HCT116 (cell line): ENCODE results near the gene CYP2D6. TPM values are rescaled to one million over a fixed set of nuclear protein-coding genes. Genes with fewer than 3 reads are reported as not detected.

Source experiments
- ATAC-seq: fragments of 200-7000 bp; cut with Tn5 transposase; 2 replicates; pipeline ENCODE4 v1.9.1; 2020; ENCODE audit warnings: mild to moderate bottlenecking, moderate library complexity
- BruUV-seq: library from RNA; stranded (reverse); fragments of 400-500 nt; replicated peaks from 2 replicates; lab custom pipeline; 2021; lab: Mats Ljungman, UMichigan
- CTCF ChIA-PET: fragments of 300-600 bp; sonication (Branson Sonifier 250); formaldehyde crosslinking; loops from one replicate; lab custom pipeline; 2021; ENCODE audit warnings: antibody characterized with exemption; lab: Charles Lee
- POLR2A ChIA-PET: fragments of 300-600, 350-600 bp; sonication (Branson Sonifier 250); formaldehyde crosslinking; loops from one replicate; lab custom pipeline; 2021; ENCODE audit warnings: antibody characterized with exemption; lab: Charles Lee
- RAD21 ChIA-PET, 2 experiments: fragments of 300-600 bp; sonication (Branson Sonifier 250); formaldehyde crosslinking; loops; one replicate each; lab custom pipeline; 2023; ENCODE audit warnings: low total read pairs in 2 of 2; ENCODE audit not compliant: uncharacterized antibody in 2 of 2, unreplicated experiment in 2 of 2, low non-redundant PET in 1 of 2; lab: Charles Lee
- DNase-seq: peaks from one replicate; pipeline ENCODE4 v3.0.0-alpha.2; 2010; ENCODE audit warnings: low read depth, low spot score
- H2AFZ ChIP-seq: fragments of 200-600 bp; shearing (Covaris generic), sonication (generic); 2 replicates; pipeline ENCODE4 v1.6.1; 2017; ENCODE audit warnings: low read depth, mixed run types, mixed read lengths, antibody characterized with exemption, low read length; ENCODE audit not compliant: poor library complexity, severe bottlenecking
- H3K27ac ChIP-seq: 2 replicates; pipeline ENCODE4 v1.5.1; 2012; ENCODE audit warnings: low read depth, low read length
- H3K27me3 ChIP-seq: fragments of 200-600 bp; sonication (generic); 2 replicates; pipeline ENCODE4 v1.6.1; 2016; ENCODE audit warnings: mixed run types, low read length, mixed read lengths; ENCODE audit not compliant: insufficient read depth
- H3K36me3 ChIP-seq, 2 experiments: fragments of 200-500 bp in 1 of 2; fragments of 200-600 bp in 1 of 2; sonication (Bioruptor generic) in 1 of 2; sonication (generic) in 1 of 2; 2 replicates each; pipeline versions ENCODE4 v1.5.1 to v1.6.1; 2014 to 2016; ENCODE audit warnings: low read length in 2 of 2, inconsistent platforms in 1 of 2, mixed read lengths in 1 of 2, mixed run types in 1 of 2; ENCODE audit not compliant: insufficient read depth in 2 of 2, control insufficient read depth in 1 of 2
- H3K4me1 ChIP-seq, 2 experiments: fragments of 200-600 bp in 1 of 2; sonication (generic) in 1 of 2; 2 replicates each; pipeline versions ENCODE4 v1.5.1 to v1.6.1; 2012 to 2017; ENCODE audit warnings: low read length in 2 of 2, inconsistent platforms in 1 of 2, mild to moderate bottlenecking in 1 of 2, mixed read lengths in 1 of 2, mixed run types in 1 of 2, moderate library complexity in 1 of 2; ENCODE audit not compliant: insufficient read depth in 2 of 2, control insufficient read depth in 1 of 2
- H3K4me2 ChIP-seq: fragments of 200-600 bp; sonication (generic); 2 replicates; pipeline ENCODE4 v1.6.1; 2017; ENCODE audit warnings: mixed run types, low read length, mixed read lengths
- H3K4me3 ChIP-seq, 2 experiments: fragments of 200-600 bp in 1 of 2; sonication (generic) in 1 of 2; replicated peaks in 1 of 2; 2 replicates each; pipeline ENCODE4 v1.5.1; 2011 to 2016; ENCODE audit warnings: low read length in 2 of 2, control low read depth in 1 of 2, low read depth in 1 of 2, mild to moderate bottlenecking in 1 of 2, mixed read lengths in 1 of 2, mixed run types in 1 of 2
- H3K79me2 ChIP-seq: fragments of 200-600 bp; sonication (generic); 2 replicates; pipeline ENCODE4 v1.6.1; 2017; ENCODE audit warnings: mild to moderate bottlenecking, mixed run types, low read length, moderate library complexity, mixed read lengths; ENCODE audit not compliant: insufficient read depth
- H3K9ac ChIP-seq: fragments of 200-600 bp; sonication (generic); 2 replicates; pipeline ENCODE4 v1.6.1; 2016; ENCODE audit warnings: low read length, mixed read lengths
- H3K9me2 ChIP-seq: fragments of 200-600 bp; sonication (generic), shearing (Covaris generic); 2 replicates; pipeline ENCODE4 v1.6.1; 2017; ENCODE audit warnings: mixed run types, mild to moderate bottlenecking, moderate library complexity; ENCODE audit not compliant: insufficient read depth
- H3K9me3 ChIP-seq, 2 experiments: fragments of 200-500 bp in 1 of 2; fragments of 200-600 bp in 1 of 2; sonication (Bioruptor generic) in 1 of 2; sonication (generic) in 1 of 2; 2 replicates each; pipeline ENCODE4 v1.6.1; 2014 to 2017; ENCODE audit warnings: low read length in 2 of 2, mixed read lengths in 2 of 2, inconsistent platforms in 1 of 2, low read depth in 1 of 2, mild to moderate bottlenecking in 1 of 2, mixed run types in 1 of 2, moderate library complexity in 1 of 2; ENCODE audit not compliant: control insufficient read depth in 1 of 2, insufficient read depth in 1 of 2
- H4K20me1 ChIP-seq: fragments of 200-600 bp; sonication (generic), shearing (Covaris generic); 2 replicates; pipeline ENCODE4 v1.6.1; 2017; ENCODE audit warnings: mixed run types, mild to moderate bottlenecking, moderate library complexity; ENCODE audit not compliant: insufficient read depth
- FOSL1 ChIP-seq: IDR thresholded peaks from 2 replicates; pipeline ENCODE4 v1.6.1; 2012; ENCODE audit warnings: low read depth
- JUND ChIP-seq: IDR thresholded peaks from 2 replicates; pipeline ENCODE4 v1.6.1; 2012
- POLR2A ChIP-seq: IDR thresholded peaks from 2 replicates; pipeline ENCODE4 v1.7.0; 2011; ENCODE audit warnings: borderline replicate concordance; ENCODE audit not compliant: insufficient read depth, insufficient read length; ENCODE audit errors: extremely low read depth
- POLR2AphosphoS5 ChIP-seq: IDR thresholded peaks from 2 replicates; pipeline ENCODE4 v1.6.1; 2011; ENCODE audit warnings: mild to moderate bottlenecking, low read depth, low read length, moderate library complexity
- intact Hi-C: fragments of 100-400 bp; cut with micrococcal nuclease; formaldehyde crosslinking; loops from 2 replicates; pipeline ENCODE4 v1.10.0; 2022
- total RNA-seq: library from RNA; stranded (reverse); gene quantifications from one replicate; pipeline ENCODE4 v1.2.1, GENCODE V29; 2021; ENCODE audit not compliant: unreplicated experiment
- TF ChIP-seq, protein P1 (sequence below): IDR thresholded peaks from 2 replicates; pipeline ENCODE4 v1.6.1; 2012

CYP2D6 gene
- total RNA-seq, 1 experiment from 2014 or later = 1.9 TPM

DNA sequence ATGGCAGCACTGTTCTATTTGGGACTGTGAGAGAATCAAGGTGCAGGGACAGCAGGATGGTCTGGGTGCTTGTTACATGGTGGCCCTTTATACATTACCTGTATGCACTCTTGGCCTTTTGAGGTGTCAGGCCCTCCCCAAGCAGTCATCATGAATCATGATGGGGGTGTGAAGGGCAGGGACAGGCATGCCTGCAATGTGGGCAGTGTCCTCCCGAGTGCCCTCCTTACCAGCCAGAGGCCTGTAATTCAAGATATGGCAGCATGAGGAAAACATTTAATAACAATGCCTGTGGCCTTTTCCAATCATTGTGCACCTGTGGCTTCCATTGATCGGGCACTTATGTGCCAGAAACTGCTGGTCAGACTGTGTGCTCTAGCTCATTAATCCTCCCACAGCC lies 25.5 kb upstream of the CYP2D6 start:
- H3K4me1 ChIP-seq = peaks cover under 1 to 15% of the 10 kb centered on the region in 2 experiments; a peak in 3 of 4 replicates
- H3K27me3 ChIP-seq = no peaks in the 10 kb centered on the region
- H2AFZ ChIP-seq = no peak overlapping the region
- H3K4me3 ChIP-seq = no peak overlapping the region
- TF ChIP-seq FOSL1 (peak; percentile 36; the same call in 1 of the 2 replicates), JUND (no peak)
- TF ChIP-seq, protein P1, sequence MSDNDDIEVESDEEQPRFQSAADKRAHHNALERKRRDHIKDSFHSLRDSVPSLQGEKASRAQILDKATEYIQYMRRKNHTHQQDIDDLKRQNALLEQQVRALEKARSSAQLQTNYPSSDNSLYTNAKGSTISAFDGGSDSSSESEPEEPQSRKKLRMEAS = peak; percentile 37; the same call in 1 of the 2 replicates
- TF ChIP-seq, all 23 proteins: peak for 2
- CTCF ChIA-PET = no interaction called here
- H3K9me2 ChIP-seq = no peaks in the 10 kb centered on the region
- intact Hi-C loops = no loop called here
- no peak overlapping the region for H3K27ac ChIP-seq
- H3K4me2 ChIP-seq = 0 out of 2 replicates have a peak overlapping the region, but pooled peaks have one; percentile 12
- no TSS peak for BruUV-seq
- RAD21 ChIA-PET = no interaction called here
- POLR2A ChIA-PET = no interaction called here
- no peak for DNase-seq
- no peaks in the 10 kb centered on the region for H4K20me1 ChIP-seq
- ATAC-seq = no peak
- H3K79me2 ChIP-seq = no peaks in the 10 kb centered on the region
- H3K9me3 ChIP-seq = no peaks in the 10 kb centered on the region
- H3K36me3 ChIP-seq = 0 out of 4 replicates have a peak, but pooled peaks cover 0 to 3% of the 10 kb centered on the region in 2 experiments
- no peak overlapping the region for H3K9ac ChIP-seq

DNA sequence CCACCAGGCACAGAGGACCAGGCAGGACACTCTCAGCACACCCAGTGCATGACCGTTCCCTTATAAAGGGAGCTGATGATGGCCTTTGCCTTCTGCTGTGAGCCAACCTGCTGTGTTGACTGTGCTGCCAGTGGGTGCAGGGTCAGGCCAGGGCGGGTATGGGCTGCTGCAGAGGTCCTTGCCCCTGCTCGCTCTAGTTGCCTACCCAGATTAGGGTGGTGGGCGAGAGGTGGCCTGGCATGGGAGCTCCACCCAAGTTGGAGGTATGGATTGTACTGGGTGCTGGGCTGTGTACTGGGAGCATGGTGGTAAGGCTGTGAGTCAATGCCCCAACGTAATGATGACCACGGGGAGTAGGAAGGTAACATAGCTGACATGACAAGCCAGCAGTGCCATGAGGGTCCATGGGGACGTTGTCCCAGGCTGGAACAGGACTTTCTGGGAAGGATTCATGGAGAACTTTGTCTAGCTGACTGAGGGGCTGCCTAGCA lies 24.5 kb upstream of the CYP2D6 start:
- no peaks in the 10 kb centered on the region for H3K9me2 ChIP-seq
- peaks cover 0 to 14% of the 10 kb centered on the region in 2 experiments; a peak in 2 of 4 replicates for H3K4me1 ChIP-seq
- H3K9me3 ChIP-seq = no peaks in the 10 kb centered on the region
- H3K27me3 ChIP-seq = no peaks in the 10 kb centered on the region
- intact Hi-C loops = no loop called here
- ATAC-seq = no peak
- no peak overlapping the region for H3K9ac ChIP-seq
- DNase-seq = no peak
- ChIA-PET CTCF (no interaction called here), POLR2A (no interaction called here), RAD21 (no interaction called here)
- H3K4me2 ChIP-seq = no peak overlapping the region
- H2AFZ ChIP-seq = no peak overlapping the region
- H3K79me2 ChIP-seq = no peaks in the 10 kb centered on the region
- H3K36me3 ChIP-seq = 0 out of 4 replicates have a peak, but pooled peaks cover 0 to 3% of the 10 kb centered on the region in 2 experiments
- BruUV-seq = no TSS peak
- no peaks in the 10 kb centered on the region for H4K20me1 ChIP-seq
- H3K4me3 ChIP-seq = no peak overlapping the region
- H3K27ac ChIP-seq = no peak overlapping the region
- TF ChIP-seq POLR2A = no peak
- no peak for TF ChIP-seq POLR2AphosphoS5
- TF ChIP-seq, protein P1 = no peak
